GM20431 (cell line): Measurements from ENCODE around the gene PRDM8.
"Not testable (repeated sequence)": the region's sequence is repeated elsewhere in the genome, so short reads cannot be mapped to it uniquely, and the experiment has no call there.

Experiments
- in situ Hi-C: fragments of 300-500 bp; cut with MseI, MboI; formaldehyde crosslinking; loops from one replicate; pipeline ENCODE4 v1.15.0; 2020; ENCODE audit warnings: low sequenced_read_pairs; ENCODE audit not compliant: unreplicated experiment

PRDM8 gene

GRCh38 chr4:80196922-80197573 lies at the start of gene PRDM8:
TSS of gene PRDM8 (plus strand) at chr4:80197503. CDS start at chr4:80200081, 2,578 bp downstream.
- in situ Hi-C loops = no loop called here

GRCh38 chr4:80150387-80151180 lies 46.7 kb upstream of the PRDM8 start:
- in situ Hi-C loops = no loop called here

- in situ Hi-C loops = no loop called here
Measured at GRCh38 chr4:80151981-80152380, 45.3 kb upstream of the PRDM8 start.

- in situ Hi-C loops = no loop called here
Measured at GRCh38 chr4:80153874-80154544, 43.3 kb upstream of the PRDM8 start.

GRCh38 chr4:80154545-80154933 lies 42.8 kb upstream of the PRDM8 start:
- in situ Hi-C loops = no loop called here

- in situ Hi-C loops = no loop called here
Measured at GRCh38 chr4:80155316-80155982, 41.9 kb upstream of the PRDM8 start.

GRCh38 chr4:80156410-80156809 lies 40.9 kb upstream of the PRDM8 start:
- in situ Hi-C loops = no loop called here

GRCh38 chr4:80161413-80162058 lies 35.8 kb upstream of the PRDM8 start:
- in situ Hi-C loops = no loop called here

- in situ Hi-C loops = no loop called here
Measured at GRCh38 chr4:80162418-80162817, 34.9 kb upstream of the PRDM8 start.

GRCh38 chr4:80165855-80166254 lies 31.4 kb upstream of the PRDM8 start:
- in situ Hi-C loops = no loop called here

- in situ Hi-C loops = no loop called here
Measured at GRCh38 chr4:80171251-80171650, 26.1 kb upstream of the PRDM8 start.

- in situ Hi-C loops = no loop called here
Measured at GRCh38 chr4:80171656-80172055, 25.6 kb upstream of the PRDM8 start.

- in situ Hi-C loops = no loop called here
Measured at GRCh38 chr4:80172203-80172602, 25.1 kb upstream of the PRDM8 start.

- in situ Hi-C loops = no loop called here
Measured at GRCh38 chr4:80173401-80173800, 23.9 kb upstream of the PRDM8 start.

GRCh38 chr4:80173841-80174240 lies 23.5 kb upstream of the PRDM8 start:
- in situ Hi-C loops = no loop called here

- in situ Hi-C loops = not testable (repeated sequence)
Measured at GRCh38 chr4:80177793-80178192, 19.5 kb upstream of the PRDM8 start.

- in situ Hi-C loops = no loop called here
Measured at GRCh38 chr4:80178964-80179363, 18.3 kb upstream of the PRDM8 start.

GRCh38 chr4:80179637-80180161 lies 17.6 kb upstream of the PRDM8 start:
- in situ Hi-C loops = no loop called here

- in situ Hi-C loops = no loop called here
Measured at GRCh38 chr4:80180743-80181142, 16.6 kb upstream of the PRDM8 start.
